GM19238 (cell line): ENCODE measurements around the gene DTX3.
"Not testable (repeated sequence)": the region's sequence is repeated elsewhere in the genome, so short reads cannot be mapped to it uniquely, and the experiment has no call there.

Experiments
- DNase-seq: peaks from one replicate; pipeline ENCODE4 v3.0.0; 2011; ENCODE audit warnings: low spot score; ENCODE audit not compliant: insufficient read length

Gene DTX3

DNA sequence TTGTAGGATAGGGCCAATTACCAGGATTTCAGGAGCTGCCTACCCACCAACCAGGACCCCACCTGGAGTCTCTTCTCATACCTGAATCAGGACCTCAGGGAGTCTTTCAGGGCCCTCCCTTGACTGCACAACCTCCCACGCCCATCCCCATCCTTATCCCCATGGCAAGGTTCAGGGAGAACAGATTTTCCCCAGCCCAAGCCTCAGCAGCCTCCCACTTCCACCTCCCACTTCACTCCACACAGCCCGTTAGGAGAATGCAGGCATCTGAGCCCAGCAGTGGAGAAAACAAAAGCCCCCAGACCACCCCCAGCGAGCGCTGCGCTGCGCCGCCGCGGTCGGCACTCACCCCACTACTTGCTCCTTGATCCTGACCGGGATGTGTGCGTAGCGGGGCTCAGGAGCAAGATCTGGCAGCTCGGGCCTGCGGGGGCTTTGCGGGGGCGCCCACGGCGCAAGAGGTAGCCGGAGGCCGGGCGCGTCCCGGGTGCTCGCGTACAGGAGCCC is 27.0 kb downstream of the DTX3 start:
- no peak for DNase-seq

DNA sequence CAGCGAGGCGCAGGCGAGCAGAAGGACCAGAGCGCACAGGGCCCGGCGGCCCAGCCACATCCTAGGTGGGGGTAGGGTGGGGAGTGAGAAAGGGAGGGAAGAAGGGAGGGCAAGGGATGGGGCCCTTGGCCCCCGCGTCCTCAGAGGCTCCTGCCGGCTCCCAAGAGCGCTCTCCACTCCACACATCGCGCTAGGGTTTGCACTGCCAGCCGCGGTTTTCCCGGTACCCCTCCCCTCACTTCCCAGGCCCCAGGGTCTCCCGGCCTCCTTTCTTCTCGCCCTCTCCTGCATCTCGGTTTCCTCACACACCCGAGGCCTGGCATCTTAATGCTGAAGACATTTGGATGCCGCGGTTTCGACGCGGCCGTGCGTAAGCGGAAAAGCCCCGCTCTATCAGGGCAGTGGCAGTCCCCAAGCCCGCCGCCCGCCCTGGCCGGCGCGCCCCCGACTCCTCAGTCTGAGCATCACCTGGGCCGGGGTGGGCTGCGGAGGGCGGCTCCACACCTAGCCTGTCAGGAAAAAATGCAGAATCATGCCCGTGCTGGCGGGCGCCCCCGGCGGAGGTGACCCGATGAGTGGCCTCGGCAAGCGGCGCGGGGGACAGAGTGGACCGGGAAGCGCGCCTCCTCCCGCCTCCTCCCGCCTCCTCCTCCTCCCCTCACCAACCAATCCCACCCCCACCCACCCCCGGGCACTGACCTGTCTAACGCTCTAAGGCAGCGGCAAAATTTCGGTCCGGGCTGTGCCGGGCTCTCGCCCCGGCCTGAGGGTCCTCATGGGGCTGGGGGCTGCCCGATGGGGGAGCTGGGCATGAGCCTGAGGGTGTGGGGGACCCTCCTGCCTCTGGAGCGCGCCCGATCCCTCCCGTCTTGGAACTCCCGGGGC is 27.7 kb downstream of the DTX3 start:
- DNase-seq, result no peak

DNA sequence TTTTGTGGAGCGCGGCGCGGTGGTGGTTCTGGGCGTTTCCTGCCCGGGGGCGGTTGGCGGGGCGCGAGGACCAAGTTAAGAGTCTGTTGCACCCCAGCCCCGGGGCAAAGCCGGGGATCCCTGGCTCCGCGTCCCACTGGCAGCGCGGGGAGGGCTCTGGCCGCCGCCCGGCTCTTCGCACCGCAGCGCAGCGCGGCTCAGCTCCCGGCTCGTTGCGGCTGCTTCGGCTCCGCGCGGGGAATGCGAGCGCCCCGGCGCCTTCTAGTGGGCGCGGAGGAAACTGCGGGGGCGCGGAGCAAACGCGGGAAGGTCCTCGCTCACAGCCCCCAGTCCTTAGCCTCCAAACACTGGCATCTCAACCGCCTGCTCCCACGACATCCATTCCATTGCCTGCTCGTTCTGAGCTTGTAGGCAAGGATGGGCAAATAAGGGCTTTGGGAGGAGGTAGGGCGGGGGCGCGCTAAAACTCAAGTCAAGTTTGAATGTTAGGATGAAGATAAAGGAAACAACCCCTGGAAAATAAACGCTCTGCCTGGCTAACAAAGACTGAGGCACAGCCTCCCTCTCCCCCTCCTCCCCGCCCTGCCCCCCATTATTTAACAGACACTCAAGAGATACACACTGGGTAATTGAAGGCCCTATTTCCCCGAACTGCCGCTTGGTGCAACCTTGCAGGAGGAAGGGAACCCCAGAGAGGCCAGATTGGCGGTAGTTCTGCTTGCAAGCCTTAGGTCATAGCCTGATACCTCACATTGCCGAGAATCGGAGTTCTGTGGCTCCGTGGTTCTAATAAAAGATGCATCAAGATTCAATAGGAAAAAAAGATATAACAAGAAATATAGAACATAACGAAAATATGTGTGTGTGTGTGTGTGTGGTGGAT is 28.6 kb downstream of the DTX3 start, which contains the start of gene B4GALNT1:
Gene B4GALNT1, minus strand, starts transcription at position 244 of the 883 bp plus-strand sequence. CDS start 1,069 bp downstream, outside the sequence.
- peak; percentile 76 for DNase-seq

DNA sequence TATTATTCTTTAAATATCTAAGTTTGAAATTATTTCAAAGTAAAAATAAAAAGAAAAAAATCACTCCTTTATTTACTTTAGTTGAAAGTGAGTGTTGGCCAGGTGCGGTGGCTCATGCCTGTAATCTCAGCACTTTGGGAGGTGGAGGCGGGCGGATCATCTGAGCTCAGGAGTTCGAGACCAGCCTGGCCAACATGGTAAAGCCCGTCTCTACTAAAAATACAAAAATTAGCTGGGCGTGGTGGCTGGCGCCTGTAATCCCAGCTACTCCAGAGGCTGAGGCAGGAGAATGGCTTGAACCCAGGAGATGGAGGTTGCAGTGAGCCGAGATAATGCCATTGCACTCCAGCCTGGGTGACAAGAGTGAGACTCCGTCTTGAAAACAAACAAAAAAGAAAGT is 32.1 kb downstream of the DTX3 start:
- DNase-seq, result not testable (repeated sequence)

DNA sequence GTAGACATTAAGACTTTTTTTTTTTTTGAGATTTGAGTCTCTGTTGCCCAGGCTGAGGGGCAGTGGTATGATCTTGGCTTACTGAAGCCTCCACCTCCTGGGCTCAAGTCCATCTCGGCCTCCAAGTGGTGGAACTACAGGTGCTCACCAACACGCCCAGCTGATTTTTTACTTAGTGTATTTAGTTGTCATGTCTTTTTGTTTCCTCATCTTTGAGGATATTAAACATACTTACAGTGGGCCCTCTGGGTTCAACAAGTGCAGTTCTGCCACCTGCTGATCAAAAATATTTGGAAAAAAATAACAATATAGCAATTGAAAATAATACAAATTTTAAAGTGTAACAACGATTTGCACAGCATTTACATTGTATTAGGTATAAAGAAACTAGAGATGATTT is 32.7 kb downstream of the DTX3 start:
- DNase-seq, result no peak

DNA sequence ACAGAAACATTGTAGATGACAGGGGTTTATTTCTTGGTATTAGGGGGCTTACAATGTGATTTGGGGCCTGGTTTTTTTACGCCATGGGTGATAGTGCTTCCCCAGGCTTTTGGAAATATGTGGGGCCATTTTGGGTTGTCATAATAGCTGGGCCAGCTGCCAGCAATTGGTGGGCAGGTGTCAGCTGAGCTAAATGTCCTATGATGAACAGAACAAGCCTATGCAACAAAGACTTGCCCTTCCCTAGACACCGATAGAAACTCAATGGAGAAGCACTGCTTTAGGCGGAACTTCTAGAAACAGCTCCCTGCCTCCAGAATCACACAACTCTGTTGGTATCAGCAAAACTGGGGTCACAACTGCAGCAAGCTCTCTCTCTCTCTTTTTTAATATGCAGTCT is 33.5 kb downstream of the DTX3 start:
- no peak for DNase-seq

DNA sequence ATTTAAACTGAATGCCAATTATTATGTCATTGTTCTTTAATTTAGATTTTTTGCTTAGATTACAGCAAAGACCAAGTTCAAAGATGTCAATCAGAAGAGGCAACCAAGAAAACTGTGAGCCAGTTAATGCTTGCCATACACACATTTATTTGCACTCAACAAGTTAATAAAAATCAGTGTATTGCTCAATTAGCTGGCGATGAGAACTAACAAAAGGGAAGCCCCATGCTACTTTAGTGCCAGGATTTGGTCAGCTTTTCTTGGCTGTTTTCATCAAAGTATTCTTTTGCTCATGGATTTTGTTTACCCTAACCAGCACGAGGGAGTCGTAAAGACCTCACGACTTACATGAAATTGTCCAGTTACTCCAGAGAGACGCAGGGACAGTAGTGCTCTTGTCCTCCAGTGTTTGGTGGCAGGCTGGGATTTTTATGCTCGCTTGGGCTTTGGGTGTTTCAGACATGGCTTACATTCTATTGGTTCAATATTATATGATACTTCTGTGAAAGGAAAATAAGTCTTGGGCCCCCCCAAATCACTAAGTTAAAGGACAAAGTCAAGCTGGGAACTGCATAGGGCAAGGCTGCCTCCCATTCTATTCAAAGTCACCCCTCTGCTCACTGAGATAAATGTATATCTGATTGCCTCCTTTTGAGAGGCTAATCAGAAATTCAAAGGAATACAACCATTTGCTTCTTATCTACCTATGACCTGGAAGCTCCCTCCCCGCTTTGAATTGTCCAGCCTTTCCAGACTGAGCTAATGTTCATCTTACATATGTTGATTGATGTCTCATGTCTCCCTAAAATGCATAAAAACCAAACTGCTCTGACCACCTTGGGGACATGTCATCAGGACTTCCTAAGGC is 35.8 kb downstream of the DTX3 start:
- no peak for DNase-seq

DNA sequence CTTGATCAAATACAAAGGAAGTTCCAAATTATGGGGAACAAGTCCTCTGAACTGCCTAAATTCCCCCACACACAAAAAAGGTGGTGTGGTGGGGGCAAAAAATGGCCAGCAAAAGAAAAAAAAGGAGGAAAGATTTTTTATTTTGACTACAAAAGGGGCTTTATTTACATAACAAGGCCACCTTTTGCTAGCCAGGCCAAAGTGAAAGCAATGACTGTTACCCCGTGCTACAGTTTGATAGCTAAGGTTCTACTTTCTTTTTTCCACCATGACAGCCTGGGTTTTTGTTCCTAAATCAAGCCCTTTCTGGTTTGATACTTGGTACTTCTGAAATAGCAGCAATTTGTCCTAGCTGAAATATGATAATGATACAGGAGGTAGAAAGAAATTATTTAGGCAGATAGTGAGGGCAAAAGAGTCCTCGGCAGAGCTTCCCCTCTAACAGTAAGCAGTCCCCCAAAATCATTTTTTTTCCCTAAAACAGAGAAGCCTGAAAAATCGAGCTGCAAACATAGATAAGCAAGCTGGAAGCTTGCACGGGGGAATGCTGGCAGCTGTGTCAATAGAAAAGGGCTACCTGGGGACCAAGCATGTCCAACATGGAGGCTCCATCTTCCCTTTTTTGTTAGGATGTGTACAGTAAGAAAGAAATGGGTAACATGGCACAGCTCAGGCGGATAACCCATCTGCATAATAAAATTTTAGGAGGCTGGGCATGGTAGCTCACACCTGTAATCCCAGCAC is 37.2 kb downstream of the DTX3 start:
- no peak for DNase-seq

DNA sequence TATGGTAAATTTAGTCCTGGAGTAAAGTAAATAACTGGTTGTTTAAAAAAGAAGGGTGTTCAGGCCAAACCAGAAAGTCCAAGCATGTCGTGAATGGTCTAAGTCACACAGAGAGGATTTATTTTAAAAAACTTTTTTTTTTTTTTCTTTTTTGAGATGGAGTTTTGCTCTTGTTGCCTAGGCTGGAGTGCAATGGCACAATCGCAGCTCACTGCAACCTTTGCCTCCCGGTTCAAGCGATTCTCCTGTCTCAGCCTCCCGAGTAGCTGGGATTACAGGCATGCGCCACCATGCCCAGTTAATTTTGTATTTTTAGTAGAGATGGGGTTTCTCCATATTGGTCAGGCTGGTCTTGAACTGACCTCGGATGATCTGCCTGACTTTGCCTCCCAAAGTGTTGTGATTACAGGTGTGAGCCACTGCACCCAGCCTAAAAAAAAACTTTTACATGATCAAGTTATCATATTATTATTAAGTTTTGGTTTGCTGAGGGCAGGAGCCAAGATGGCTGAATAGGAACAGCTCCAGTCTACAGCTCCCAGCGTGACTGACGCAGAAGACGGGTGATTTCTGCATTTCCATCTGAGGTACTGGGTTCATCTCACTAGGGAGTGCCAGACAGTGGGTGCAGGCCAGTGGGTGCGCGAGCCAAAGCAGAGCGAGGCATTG is 41.5 kb downstream of the DTX3 start:
- not testable (repeated sequence) for DNase-seq

DNA sequence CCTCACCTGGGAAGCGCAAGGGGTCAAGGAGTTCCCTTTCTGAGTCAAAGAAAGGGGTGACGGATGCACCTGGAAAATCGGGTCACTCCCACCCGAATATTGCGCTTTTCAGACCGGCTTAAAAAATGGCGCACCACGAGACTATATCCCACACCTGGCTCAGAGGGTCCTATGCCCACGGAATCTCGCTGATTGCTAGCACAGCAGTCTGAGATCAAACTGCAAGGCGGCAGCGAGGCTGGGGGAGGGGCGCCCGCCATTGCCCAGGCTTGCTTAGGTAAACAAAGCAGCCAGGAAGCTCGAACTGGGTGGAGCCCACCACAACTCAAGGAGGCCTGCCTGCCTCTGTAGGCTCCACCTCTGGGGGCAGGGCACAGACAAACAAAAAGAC is 42.0 kb downstream of the DTX3 start:
- not testable (repeated sequence) for DNase-seq

DNA sequence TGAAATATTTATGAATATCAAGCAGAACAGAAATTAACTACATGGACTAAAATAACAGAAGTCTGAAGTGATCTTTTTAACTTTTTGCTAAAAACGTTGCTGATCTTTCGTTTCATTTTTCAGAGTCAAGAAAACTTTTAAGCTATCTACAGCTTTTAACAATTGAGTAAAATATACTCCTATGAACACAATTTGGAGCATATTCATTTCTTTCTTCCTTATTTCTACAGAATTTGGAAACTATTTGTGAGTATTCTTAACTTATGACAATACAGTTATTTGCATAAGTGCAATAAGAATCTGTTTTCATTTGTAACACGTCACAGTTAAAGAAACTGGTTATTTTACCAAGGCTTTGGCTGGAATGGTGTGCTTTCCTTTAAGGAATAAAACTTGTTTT is 49.4 kb downstream of the DTX3 start:
- DNase-seq, result no peak

DNA sequence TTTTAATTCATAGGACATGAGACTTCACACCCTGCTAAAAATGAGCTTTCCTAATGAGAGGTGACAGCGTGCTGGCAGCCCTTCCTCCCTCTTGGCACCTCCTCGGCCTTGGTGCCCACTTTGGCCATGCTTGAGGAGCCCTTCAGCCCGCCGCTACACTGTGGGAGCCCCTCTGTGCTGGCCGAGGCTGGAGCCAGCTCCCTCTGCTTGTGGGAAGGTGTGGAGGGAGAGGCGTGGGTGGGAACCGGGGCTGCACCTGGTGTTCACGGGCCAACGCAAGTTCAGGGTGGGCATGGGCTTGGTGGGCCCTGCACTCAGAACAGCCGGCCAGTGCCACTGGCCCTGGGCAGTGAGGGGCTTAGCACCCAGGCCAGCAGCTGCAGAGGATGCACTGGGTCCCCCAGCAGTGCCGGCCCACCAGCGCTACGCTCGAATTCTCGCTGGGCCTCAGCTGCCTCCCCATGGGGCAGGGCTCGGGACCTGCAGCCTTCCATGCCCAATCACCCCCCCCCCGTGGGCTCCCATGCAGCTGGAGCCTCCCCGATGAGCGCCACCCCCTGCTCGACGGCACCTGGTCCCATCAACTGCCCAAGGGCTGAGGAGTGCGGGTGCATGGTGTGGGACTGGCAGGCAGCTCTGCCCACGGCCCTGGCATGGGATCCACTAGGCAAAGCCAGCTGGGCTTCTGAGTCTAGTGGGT is 51.1 kb downstream of the DTX3 start:
- no peak for DNase-seq

DNA sequence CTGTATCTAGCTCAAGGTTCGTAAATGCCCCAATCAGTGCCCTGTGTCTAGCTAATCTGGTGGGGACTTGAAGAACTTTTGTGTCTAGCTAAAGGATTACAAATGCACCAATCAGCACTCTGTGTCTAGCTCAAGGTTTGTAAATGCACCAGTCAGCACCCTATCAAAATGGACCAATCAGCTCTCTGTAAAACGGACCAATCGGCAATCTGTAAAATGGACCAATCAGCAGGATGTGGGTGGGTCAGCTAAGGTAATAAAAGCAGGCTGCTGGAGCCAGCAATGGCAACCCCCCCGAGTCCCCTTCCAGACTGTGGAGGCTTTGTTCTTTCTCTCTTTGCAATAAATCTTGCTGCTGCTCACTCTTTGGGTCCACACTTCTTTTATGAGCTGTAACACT is 51.8 kb downstream of the DTX3 start:
- DNase-seq, result not testable (repeated sequence)

DNA sequence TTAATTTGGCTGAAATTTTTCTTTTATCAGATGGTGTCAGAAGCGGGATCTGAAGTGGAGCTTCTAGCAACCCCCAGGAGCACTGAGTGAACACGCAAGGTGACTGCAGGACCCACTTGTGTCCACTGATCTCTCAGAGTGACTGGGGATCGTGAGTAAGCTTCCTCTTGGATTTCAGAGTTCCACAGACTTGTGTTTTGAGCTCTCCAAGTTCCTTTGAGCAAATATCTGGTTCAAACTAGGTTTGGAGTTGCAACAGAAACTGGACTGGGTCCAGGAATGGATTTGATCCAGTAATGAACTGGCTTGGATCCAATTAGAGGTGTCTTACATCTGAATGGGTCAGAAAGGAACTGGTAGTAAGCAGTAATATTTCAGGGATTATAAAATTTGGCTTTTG is 53.1 kb downstream of the DTX3 start:
- DNase-seq, result no peak

DNA sequence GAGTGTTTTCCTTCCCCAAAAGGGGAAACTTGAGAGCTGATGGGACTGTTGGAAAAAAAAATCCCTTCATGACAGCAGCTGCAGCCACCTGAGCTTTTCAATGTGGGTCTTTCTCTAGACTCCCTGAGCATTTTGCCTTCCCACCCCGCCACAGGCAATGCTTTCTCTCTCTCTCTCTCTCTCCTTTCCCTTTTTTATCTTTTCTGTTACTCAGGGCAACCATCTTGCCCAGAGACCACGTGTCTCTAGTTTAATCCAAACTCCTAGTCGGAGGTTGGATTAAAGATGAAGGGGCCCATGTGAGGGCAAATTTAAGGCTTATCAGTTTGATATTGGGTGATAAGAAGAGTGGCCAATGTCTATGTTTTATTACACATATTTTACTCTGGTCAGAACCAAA is 54.3 kb downstream of the DTX3 start:
- DNase-seq, result no peak
